ENCODE results near the gene REPIN1.

REPIN1 gene

GRCh38 chr7:150408393-150409299 lies 40.0 kb downstream of the REPIN1 start:
- no peak for DNase-seq

GRCh38 chr7:150409300-150410030 lies 40.8 kb downstream of the REPIN1 start:
- DNase-seq, result no peak

- DNase-seq, result no peak
Observed at GRCh38 chr7:150410131-150410530, 41.5 kb downstream of the REPIN1 start.

GRCh38 chr7:150410680-150411346 lies 42.2 kb downstream of the REPIN1 start:
- no peak for DNase-seq

GRCh38 chr7:150411606-150412005 lies 43.0 kb downstream of the REPIN1 start:
- DNase-seq, result no peak

- no peak for DNase-seq
Observed at GRCh38 chr7:150412016-150412415, 43.4 kb downstream of the REPIN1 start.

- no peak for DNase-seq
Observed at GRCh38 chr7:150412518-150413488, 44.2 kb downstream of the REPIN1 start.

GRCh38 chr7:150413640-150414081 lies 45.0 kb downstream of the REPIN1 start:
- DNase-seq, result no peak

- no peak for DNase-seq
Observed at GRCh38 chr7:150415161-150416153, 46.8 kb downstream of the REPIN1 start.

GRCh38 chr7:150417239-150417638 lies 48.6 kb downstream of the REPIN1 start:
- DNase-seq, result no peak

- no peak for DNase-seq
Observed at GRCh38 chr7:150417863-150418262, 49.2 kb downstream of the REPIN1 start.

GRCh38 chr7:150420242-150420641 lies 51.6 kb downstream of the REPIN1 start:
- DNase-seq, result no peak

- DNase-seq, result peak; percentile 69
Observed at GRCh38 chr7:150420987-150421674, 52.5 kb downstream of the REPIN1 start.

GRCh38 chr7:150421831-150422230 lies 53.2 kb downstream of the REPIN1 start:
- no peak for DNase-seq

Measured in MV-4-11 (cell line).